ENCODE data around the gene ZNF689.

The ZNF689 gene

GRCh38 chr16:30656974-30657865 lies 47.0 kb upstream of the ZNF689 start:
- POLR2A ChIA-PET = interaction anchor here (0.6 to 1.1 kb wide), 2 partner anchors 47 to 48 kb away, joined by 4 to 5 read pairs; partner anchors contain the start of gene ZNF689
- Histone ChIP-seq H3K4me3 (ENCODE audit: low read depth, low read length) (peak overlapping the region; percentile 38), H3K27ac (ENCODE audit: extremely low read depth, low read depth, low read length) (peak overlapping the region; percentile 48), H3K9me3 (ENCODE audit: control insufficient read depth, insufficient read depth, low read depth, low read length) (no peaks in the 10 kb centered on the region), H3K4me1 (ENCODE audit: control insufficient read depth, insufficient read depth, low read length) (peaks cover 7% of the 10 kb centered on the region), H3K36me3 (ENCODE audit: control insufficient read depth in 2 of 2, insufficient read depth in 1 of 2, low read length in 2 of 2) (peaks cover 22 to 70% of the 10 kb centered on the region in 2 experiments; a peak in 2 of 3 replicates)
- CTCF ChIA-PET = interaction anchor here (0.6 to 0.9 kb wide), 2 partner anchors 28 to 330 kb away, joined by 4 to 5 read pairs; no protein-coding TSS in a partner anchor
- no peak for TF ChIP-seq ZNF768 (tag by site-specific recombination; IDR thresholded peaks at IDR 0.05)
- TF ChIP-seq ZXDB (tag by site-specific recombination; IDR thresholded peaks at IDR 0.05) = 0 out of 2 replicates have a peak, but pooled peaks have one; percentile 22
- TF ChIP-seq ZNF830 (tag by site-specific recombination; IDR thresholded peaks at IDR 0.05; ENCODE audit: low read depth) = no peak
- peak; percentile 32; the same call in 1 of the 2 replicates for TF ChIP-seq ZNF76 (tag by site-specific recombination; IDR thresholded peaks at IDR 0.05; ENCODE audit: borderline replicate concordance, low read depth)
- no peak for TF ChIP-seq ZNF837 (tag by site-specific recombination; IDR thresholded peaks at IDR 0.05)
- TF ChIP-seq REPIN1 (tag by site-specific recombination; IDR thresholded peaks at IDR 0.05; ENCODE audit: low read depth) = no peak
- peak; percentile 57; the same call in 1 of the 2 replicates for TF ChIP-seq ZNF501 (tag by site-specific recombination; IDR thresholded peaks at IDR 0.05)
- no peak for TF ChIP-seq GLIS2 (tag by site-specific recombination; IDR thresholded peaks at IDR 0.05)
- no peak for TF ChIP-seq ZNF791 (tag by site-specific recombination; IDR thresholded peaks at IDR 0.05)
- TF ChIP-seq ZNF184 (tag by site-specific recombination; IDR thresholded peaks at IDR 0.05) = 0 out of 2 replicates have a peak, but pooled peaks have one; percentile 31
- TF ChIP-seq ZBTB49 (tag by site-specific recombination; IDR thresholded peaks at IDR 0.05; ENCODE audit: low read depth) = no peak
- TF ChIP-seq ZNF366 (tag by site-specific recombination; conservative IDR thresholded peaks at IDR 0.05) = no peak
- no peak for TF ChIP-seq ZFP41 (tag by site-specific recombination; IDR thresholded peaks at IDR 0.05; ENCODE audit: borderline replicate concordance)
- TF ChIP-seq, protein P1, sequence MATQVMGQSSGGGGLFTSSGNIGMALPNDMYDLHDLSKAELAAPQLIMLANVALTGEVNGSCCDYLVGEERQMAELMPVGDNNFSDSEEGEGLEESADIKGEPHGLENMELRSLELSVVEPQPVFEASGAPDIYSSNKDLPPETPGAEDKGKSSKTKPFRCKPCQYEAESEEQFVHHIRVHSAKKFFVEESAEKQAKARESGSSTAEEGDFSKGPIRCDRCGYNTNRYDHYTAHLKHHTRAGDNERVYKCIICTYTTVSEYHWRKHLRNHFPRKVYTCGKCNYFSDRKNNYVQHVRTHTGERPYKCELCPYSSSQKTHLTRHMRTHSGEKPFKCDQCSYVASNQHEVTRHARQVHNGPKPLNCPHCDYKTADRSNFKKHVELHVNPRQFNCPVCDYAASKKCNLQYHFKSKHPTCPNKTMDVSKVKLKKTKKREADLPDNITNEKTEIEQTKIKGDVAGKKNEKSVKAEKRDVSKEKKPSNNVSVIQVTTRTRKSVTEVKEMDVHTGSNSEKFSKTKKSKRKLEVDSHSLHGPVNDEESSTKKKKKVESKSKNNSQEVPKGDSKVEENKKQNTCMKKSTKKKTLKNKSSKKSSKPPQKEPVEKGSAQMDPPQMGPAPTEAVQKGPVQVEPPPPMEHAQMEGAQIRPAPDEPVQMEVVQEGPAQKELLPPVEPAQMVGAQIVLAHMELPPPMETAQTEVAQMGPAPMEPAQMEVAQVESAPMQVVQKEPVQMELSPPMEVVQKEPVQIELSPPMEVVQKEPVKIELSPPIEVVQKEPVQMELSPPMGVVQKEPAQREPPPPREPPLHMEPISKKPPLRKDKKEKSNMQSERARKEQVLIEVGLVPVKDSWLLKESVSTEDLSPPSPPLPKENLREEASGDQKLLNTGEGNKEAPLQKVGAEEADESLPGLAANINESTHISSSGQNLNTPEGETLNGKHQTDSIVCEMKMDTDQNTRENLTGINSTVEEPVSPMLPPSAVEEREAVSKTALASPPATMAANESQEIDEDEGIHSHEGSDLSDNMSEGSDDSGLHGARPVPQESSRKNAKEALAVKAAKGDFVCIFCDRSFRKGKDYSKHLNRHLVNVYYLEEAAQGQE (tag by site-specific recombination; IDR thresholded peaks at IDR 0.05) = peak; percentile 54; the same call in 1 of the 2 replicates
- TF ChIP-seq, protein P2, sequence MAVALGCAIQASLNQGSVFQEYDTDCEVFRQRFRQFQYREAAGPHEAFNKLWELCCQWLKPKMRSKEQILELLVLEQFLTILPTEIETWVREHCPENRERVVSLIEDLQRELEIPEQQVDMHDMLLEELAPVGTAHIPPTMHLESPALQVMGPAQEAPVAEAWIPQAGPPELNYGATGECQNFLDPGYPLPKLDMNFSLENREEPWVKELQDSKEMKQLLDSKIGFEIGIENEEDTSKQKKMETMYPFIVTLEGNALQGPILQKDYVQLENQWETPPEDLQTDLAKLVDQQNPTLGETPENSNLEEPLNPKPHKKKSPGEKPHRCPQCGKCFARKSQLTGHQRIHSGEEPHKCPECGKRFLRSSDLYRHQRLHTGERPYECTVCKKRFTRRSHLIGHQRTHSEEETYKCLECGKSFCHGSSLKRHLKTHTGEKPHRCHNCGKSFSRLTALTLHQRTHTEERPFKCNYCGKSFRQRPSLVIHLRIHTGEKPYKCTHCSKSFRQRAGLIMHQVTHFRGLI (tag by site-specific recombination; IDR thresholded peaks at IDR 0.05) = no peak
- TF ChIP-seq EGR2 (tag by site-specific recombination; IDR thresholded peaks at IDR 0.05; ENCODE audit: low read depth) = no peak
- no peak for TF ChIP-seq SP3 (tag by site-specific recombination; IDR thresholded peaks at IDR 0.05)
- no peak for TF ChIP-seq ZNF658 (tag by site-specific recombination; IDR thresholded peaks at IDR 0.05)
- peak; percentile 71; the same call in 1 of the 2 replicates for TF ChIP-seq ZNF394 (tag by site-specific recombination; IDR thresholded peaks at IDR 0.05; ENCODE audit: borderline replicate concordance)
- no peak for TF ChIP-seq ZNF514 (tag by site-specific recombination; IDR thresholded peaks at IDR 0.05)
- TF ChIP-seq ZNF48 (tag by site-specific recombination; IDR thresholded peaks at IDR 0.05) = no peak
- TF ChIP-seq SP2 (tag by site-specific recombination; IDR thresholded peaks at IDR 0.05) = no peak
- TF ChIP-seq ZNF510 (tag by site-specific recombination; IDR thresholded peaks at IDR 0.05; ENCODE audit: insufficient replicate concordance) = no peak
- no peak for TF ChIP-seq BCL6B (tag by site-specific recombination; IDR thresholded peaks at IDR 0.05)
- no peak; the same call in 1 of the 2 replicates for TF ChIP-seq ZNF513 (tag by site-specific recombination; IDR thresholded peaks at IDR 0.05)
- no peak for TF ChIP-seq ZNF354C (tag by site-specific recombination; IDR thresholded peaks at IDR 0.05; ENCODE audit: borderline replicate concordance, low read depth)

All from HEK293 (cell line).